ENCODE results near the gene MTHFD1L. TPM values are rescaled to one million over a fixed set of nuclear protein-coding genes. Genes with fewer than 3 reads are reported as not detected.

The MTHFD1L gene
- total and polyA plus RNA-seq, 2 donors (not counting 3 experiments of a cell fraction or from before 2014, with no cell fraction given): 40.2 to 120 TPM

- FAIRE-seq (no peak), DNase-seq (ENCODE audit: low read depth, low spot score) (no peak)
- H3K36me3 ChIP-seq (ENCODE audit: control insufficient read depth in 2 of 2, extremely low read depth in 1 of 2, insufficient read depth in 2 of 2, low read length in 2 of 2): peaks cover 0 to 4% of the 10 kb centered on the region in 2 experiments
- no peak overlapping the region for H3K9ac ChIP-seq (replicated peaks; ENCODE audit: extremely low read depth, insufficient read depth, low read length)
- H3K4me3 ChIP-seq (replicated peaks in 1 of 3; ENCODE audit: insufficient read depth in 1 of 3, low read depth in 1 of 3, low read length in 3 of 3): no peak overlapping the region
- H2AFZ ChIP-seq (ENCODE audit: low read depth, low read length): no peak overlapping the region
- H3K9me1 ChIP-seq (replicated peaks; ENCODE audit: control insufficient read depth, extremely low read depth, insufficient read depth, low read length): no peaks in the 10 kb centered on the region
- no peaks in the 10 kb centered on the region for H3K4me1 ChIP-seq (ENCODE audit: control insufficient read depth, extremely low read depth, insufficient read depth, low read length)
- intact Hi-C loops (cut with micrococcal nuclease): loop anchor here (5.0 kb wide), 1 partner anchor 41 kb away; no protein-coding TSS in a partner anchor
- CTCF ChIA-PET: interaction anchor here (1.4 kb wide), 1 partner anchor 87 kb away, joined by 5 read pairs; no protein-coding TSS in a partner anchor
- H4K20me1 ChIP-seq (replicated peaks; ENCODE audit: control insufficient read depth, extremely low read depth, insufficient read depth, low read length): no peaks in the 10 kb centered on the region
- H3K4me2 ChIP-seq (ENCODE audit: insufficient read depth, low read length): no peak overlapping the region
- no peak for TF ChIP-seq MYC (IDR thresholded peaks at IDR 0.05; ENCODE audit: low read depth, low read length)
- no peak for TF ChIP-seq POLR2A (IDR thresholded peaks at IDR 0.05; ENCODE audit: low read depth, low read length)
- TF ChIP-seq MAX (IDR thresholded peaks at IDR 0.05; ENCODE audit: insufficient read depth, insufficient read length): no peak
- TF ChIP-seq, protein P1, sequence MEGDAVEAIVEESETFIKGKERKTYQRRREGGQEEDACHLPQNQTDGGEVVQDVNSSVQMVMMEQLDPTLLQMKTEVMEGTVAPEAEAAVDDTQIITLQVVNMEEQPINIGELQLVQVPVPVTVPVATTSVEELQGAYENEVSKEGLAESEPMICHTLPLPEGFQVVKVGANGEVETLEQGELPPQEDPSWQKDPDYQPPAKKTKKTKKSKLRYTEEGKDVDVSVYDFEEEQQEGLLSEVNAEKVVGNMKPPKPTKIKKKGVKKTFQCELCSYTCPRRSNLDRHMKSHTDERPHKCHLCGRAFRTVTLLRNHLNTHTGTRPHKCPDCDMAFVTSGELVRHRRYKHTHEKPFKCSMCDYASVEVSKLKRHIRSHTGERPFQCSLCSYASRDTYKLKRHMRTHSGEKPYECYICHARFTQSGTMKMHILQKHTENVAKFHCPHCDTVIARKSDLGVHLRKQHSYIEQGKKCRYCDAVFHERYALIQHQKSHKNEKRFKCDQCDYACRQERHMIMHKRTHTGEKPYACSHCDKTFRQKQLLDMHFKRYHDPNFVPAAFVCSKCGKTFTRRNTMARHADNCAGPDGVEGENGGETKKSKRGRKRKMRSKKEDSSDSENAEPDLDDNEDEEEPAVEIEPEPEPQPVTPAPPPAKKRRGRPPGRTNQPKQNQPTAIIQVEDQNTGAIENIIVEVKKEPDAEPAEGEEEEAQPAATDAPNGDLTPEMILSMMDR (IDR thresholded peaks at IDR 0.05; ENCODE audit: extremely low read depth in 1 of 2, insufficient read depth in 1 of 2, low read depth in 1 of 2, low read length in 2 of 2): no peak
- no peak for TF ChIP-seq GATA2 (IDR thresholded peaks at IDR 0.05; ENCODE audit: insufficient read depth, insufficient read length, low read depth, low read length)
- no peak for TF ChIP-seq EZH2 (IDR thresholded peaks at IDR 0.05; ENCODE audit: borderline replicate concordance, low read depth, low read length, severe bottlenecking)
- TF ChIP-seq JUN (IDR thresholded peaks at IDR 0.05; ENCODE audit: borderline replicate concordance, insufficient read depth, insufficient read length, low read depth): no peak
- no peak for TF ChIP-seq FOS (IDR thresholded peaks at IDR 0.05; ENCODE audit: borderline replicate concordance, insufficient read depth, low read length)
- TF ChIP-seq POLR2AphosphoS5 (IDR thresholded peaks at IDR 0.05; ENCODE audit: insufficient read depth, low read depth, low read length): no peak
- H3K79me2 ChIP-seq (ENCODE audit: control insufficient read depth, insufficient read depth, low read length): no peaks in the 10 kb centered on the region
- no peaks in the 10 kb centered on the region for H3K27me3 ChIP-seq (ENCODE audit: control insufficient read depth in 2 of 2, insufficient read depth in 2 of 2, low read length in 2 of 2)
- POLR2A ChIA-PET: no interaction called here
- no peaks in the 10 kb centered on the region for H3K9me3 ChIP-seq (replicated peaks; ENCODE audit: control insufficient read depth, insufficient read depth, low read length)
- dilution Hi-C loops (cut with MboI; ENCODE audit: extremely low pct_ligation_motif_present, low sequenced_read_pairs): no loop called here
- H3K27ac ChIP-seq (ENCODE audit: insufficient read depth, low read depth, low read length): no peak overlapping the region
- no TSS peak for BruUV-seq (replicated peaks)
These were observed 235.8 kb downstream of the MTHFD1L start for GRCh38 chr6:151101161-151101815.
